HCT116 (cell line): ENCODE measurements around the gene OR10H2. TPM values are rescaled to one million over a fixed set of nuclear protein-coding genes. Genes with fewer than 3 reads are reported as not detected.

Source experiments
- ATAC-seq: fragments of 200-7000 bp; cut with Tn5 transposase; 2 replicates; pipeline ENCODE4 v1.9.1; 2020; ENCODE audit warnings: mild to moderate bottlenecking, moderate library complexity
- BruUV-seq: library from RNA; stranded (reverse); fragments of 400-500 nt; replicated peaks from 2 replicates; lab custom pipeline; 2021; lab: Mats Ljungman, UMichigan
- CTCF ChIA-PET: fragments of 300-600 bp; sonication (Branson Sonifier 250); formaldehyde crosslinking; loops from one replicate; lab custom pipeline; 2021; ENCODE audit warnings: antibody characterized with exemption; lab: Charles Lee
- POLR2A ChIA-PET: fragments of 300-600, 350-600 bp; sonication (Branson Sonifier 250); formaldehyde crosslinking; loops from one replicate; lab custom pipeline; 2021; ENCODE audit warnings: antibody characterized with exemption; lab: Charles Lee
- RAD21 ChIA-PET, 2 experiments: fragments of 300-600 bp; sonication (Branson Sonifier 250); formaldehyde crosslinking; loops; one replicate each; lab custom pipeline; 2023; ENCODE audit warnings: low total read pairs in 2 of 2; ENCODE audit not compliant: uncharacterized antibody in 2 of 2, unreplicated experiment in 2 of 2, low non-redundant PET in 1 of 2; lab: Charles Lee
- DNase-seq: peaks from one replicate; pipeline ENCODE4 v3.0.0-alpha.2; 2010; ENCODE audit warnings: low read depth, low spot score
- H2AFZ ChIP-seq: fragments of 200-600 bp; shearing (Covaris generic), sonication (generic); 2 replicates; pipeline ENCODE4 v1.6.1; 2017; ENCODE audit warnings: low read depth, mixed run types, mixed read lengths, antibody characterized with exemption, low read length; ENCODE audit not compliant: poor library complexity, severe bottlenecking
- H3K27ac ChIP-seq: 2 replicates; pipeline ENCODE4 v1.5.1; 2012; ENCODE audit warnings: low read depth, low read length
- H3K27me3 ChIP-seq: fragments of 200-600 bp; sonication (generic); 2 replicates; pipeline ENCODE4 v1.6.1; 2016; ENCODE audit warnings: mixed run types, low read length, mixed read lengths; ENCODE audit not compliant: insufficient read depth
- H3K36me3 ChIP-seq, 2 experiments: fragments of 200-500 bp in 1 of 2; fragments of 200-600 bp in 1 of 2; sonication (Bioruptor generic) in 1 of 2; sonication (generic) in 1 of 2; 2 replicates each; pipeline versions ENCODE4 v1.5.1 to v1.6.1; 2014 to 2016; ENCODE audit warnings: low read length in 2 of 2, inconsistent platforms in 1 of 2, mixed read lengths in 1 of 2, mixed run types in 1 of 2; ENCODE audit not compliant: insufficient read depth in 2 of 2, control insufficient read depth in 1 of 2
- H3K4me1 ChIP-seq, 2 experiments: fragments of 200-600 bp in 1 of 2; sonication (generic) in 1 of 2; 2 replicates each; pipeline versions ENCODE4 v1.5.1 to v1.6.1; 2012 to 2017; ENCODE audit warnings: low read length in 2 of 2, inconsistent platforms in 1 of 2, mild to moderate bottlenecking in 1 of 2, mixed read lengths in 1 of 2, mixed run types in 1 of 2, moderate library complexity in 1 of 2; ENCODE audit not compliant: insufficient read depth in 2 of 2, control insufficient read depth in 1 of 2
- H3K4me2 ChIP-seq: fragments of 200-600 bp; sonication (generic); 2 replicates; pipeline ENCODE4 v1.6.1; 2017; ENCODE audit warnings: mixed run types, low read length, mixed read lengths
- H3K4me3 ChIP-seq, 2 experiments: fragments of 200-600 bp in 1 of 2; sonication (generic) in 1 of 2; replicated peaks in 1 of 2; 2 replicates each; pipeline ENCODE4 v1.5.1; 2011 to 2016; ENCODE audit warnings: low read length in 2 of 2, control low read depth in 1 of 2, low read depth in 1 of 2, mild to moderate bottlenecking in 1 of 2, mixed read lengths in 1 of 2, mixed run types in 1 of 2
- H3K79me2 ChIP-seq: fragments of 200-600 bp; sonication (generic); 2 replicates; pipeline ENCODE4 v1.6.1; 2017; ENCODE audit warnings: mild to moderate bottlenecking, mixed run types, low read length, moderate library complexity, mixed read lengths; ENCODE audit not compliant: insufficient read depth
- H3K9ac ChIP-seq: fragments of 200-600 bp; sonication (generic); 2 replicates; pipeline ENCODE4 v1.6.1; 2016; ENCODE audit warnings: low read length, mixed read lengths
- H3K9me2 ChIP-seq: fragments of 200-600 bp; sonication (generic), shearing (Covaris generic); 2 replicates; pipeline ENCODE4 v1.6.1; 2017; ENCODE audit warnings: mixed run types, mild to moderate bottlenecking, moderate library complexity; ENCODE audit not compliant: insufficient read depth
- H3K9me3 ChIP-seq, 2 experiments: fragments of 200-500 bp in 1 of 2; fragments of 200-600 bp in 1 of 2; sonication (Bioruptor generic) in 1 of 2; sonication (generic) in 1 of 2; 2 replicates each; pipeline ENCODE4 v1.6.1; 2014 to 2017; ENCODE audit warnings: low read length in 2 of 2, mixed read lengths in 2 of 2, inconsistent platforms in 1 of 2, low read depth in 1 of 2, mild to moderate bottlenecking in 1 of 2, mixed run types in 1 of 2, moderate library complexity in 1 of 2; ENCODE audit not compliant: control insufficient read depth in 1 of 2, insufficient read depth in 1 of 2
- H4K20me1 ChIP-seq: fragments of 200-600 bp; sonication (generic), shearing (Covaris generic); 2 replicates; pipeline ENCODE4 v1.6.1; 2017; ENCODE audit warnings: mixed run types, mild to moderate bottlenecking, moderate library complexity; ENCODE audit not compliant: insufficient read depth
- CBX3 ChIP-seq: IDR thresholded peaks from 2 replicates; pipeline ENCODE4 v1.6.1; 2012; ENCODE audit warnings: low read depth
- CEBPB ChIP-seq: IDR thresholded peaks from 2 replicates; pipeline ENCODE4 v1.6.1; 2012; ENCODE audit warnings: low read depth
- EGR1 ChIP-seq: IDR thresholded peaks from 2 replicates; pipeline ENCODE4 v1.6.1; 2012; ENCODE audit warnings: low read depth
- EZH2 ChIP-seq: fragments of 200-600 bp; sonication (generic); IDR thresholded peaks from 2 replicates; pipeline ENCODE4 v1.6.1; 2017; ENCODE audit warnings: antibody characterized with exemption, mixed run types
- FOSL1 ChIP-seq: IDR thresholded peaks from 2 replicates; pipeline ENCODE4 v1.6.1; 2012; ENCODE audit warnings: low read depth
- JUND ChIP-seq: IDR thresholded peaks from 2 replicates; pipeline ENCODE4 v1.6.1; 2012
- MAX ChIP-seq: IDR thresholded peaks from 2 replicates; pipeline ENCODE4 v1.6.1; 2012
- POLR2AphosphoS5 ChIP-seq: IDR thresholded peaks from 2 replicates; pipeline ENCODE4 v1.6.1; 2011; ENCODE audit warnings: mild to moderate bottlenecking, low read depth, low read length, moderate library complexity
- SP1 ChIP-seq: IDR thresholded peaks from 2 replicates; pipeline ENCODE4 v1.6.1; 2012; ENCODE audit warnings: low read depth
- SRF ChIP-seq: IDR thresholded peaks from 2 replicates; pipeline ENCODE4 v1.6.1; 2012; ENCODE audit warnings: low read depth
- TCF7L2 ChIP-seq: IDR thresholded peaks from 2 replicates; pipeline ENCODE4 v1.7.0; 2011; ENCODE audit warnings: borderline replicate concordance, inconsistent platforms; ENCODE audit not compliant: insufficient read depth, insufficient read length; ENCODE audit errors: extremely low read depth
- ZNF274 ChIP-seq: fragments of 200-500 bp; sonication (Bioruptor generic); IDR thresholded peaks from 2 replicates; pipeline ENCODE4 v1.6.1; 2014; ENCODE audit warnings: mild to moderate bottlenecking, low read depth, low read length, inconsistent platforms
- intact Hi-C: fragments of 100-400 bp; cut with micrococcal nuclease; formaldehyde crosslinking; loops from 2 replicates; pipeline ENCODE4 v1.10.0; 2022
- total RNA-seq: library from RNA; stranded (reverse); gene quantifications from one replicate; pipeline ENCODE4 v1.2.1, GENCODE V29; 2021; ENCODE audit not compliant: unreplicated experiment

OR10H2 gene
- total RNA-seq, 1 experiment from 2014 or later: not detected

GRCh38 chr19:15696654-15697194 is 31.1 kb upstream of the OR10H2 start:
- no peak for DNase-seq
- H3K27ac ChIP-seq: no peak overlapping the region
- no peaks in the 10 kb centered on the region for H3K36me3 ChIP-seq
- peaks cover 10% of the 10 kb centered on the region; the same call in 1 of the 2 replicates for H3K27me3 ChIP-seq
- no peak overlapping the region for H3K4me2 ChIP-seq
- intact Hi-C loops: no loop called here
- ATAC-seq: no peak
- ChIA-PET CTCF (no interaction called here), RAD21 (no interaction called here), POLR2A (no interaction called here)
- no peak overlapping the region for H3K4me3 ChIP-seq
- BruUV-seq: no TSS peak
- TF ChIP-seq MAX (no peak), POLR2AphosphoS5 (no peak), EZH2 (no peak), CBX3 (no peak), CEBPB (no peak), SRF (no peak), JUND (no peak), ZNF274 (no peak), FOSL1 (no peak), TCF7L2 (no peak), SP1 (no peak), EGR1 (no peak)
- H3K9me2 ChIP-seq: no peaks in the 10 kb centered on the region
- no peaks in the 10 kb centered on the region for H4K20me1 ChIP-seq
- H3K79me2 ChIP-seq: no peaks in the 10 kb centered on the region
- H2AFZ ChIP-seq: no peak overlapping the region
- no peaks in the 10 kb centered on the region; a peak in 1 of 4 replicates for H3K4me1 ChIP-seq
- no peaks in the 10 kb centered on the region for H3K9me3 ChIP-seq
- no peak overlapping the region for H3K9ac ChIP-seq
